ENCODE measurements around the gene TMTC1.

DNA sequence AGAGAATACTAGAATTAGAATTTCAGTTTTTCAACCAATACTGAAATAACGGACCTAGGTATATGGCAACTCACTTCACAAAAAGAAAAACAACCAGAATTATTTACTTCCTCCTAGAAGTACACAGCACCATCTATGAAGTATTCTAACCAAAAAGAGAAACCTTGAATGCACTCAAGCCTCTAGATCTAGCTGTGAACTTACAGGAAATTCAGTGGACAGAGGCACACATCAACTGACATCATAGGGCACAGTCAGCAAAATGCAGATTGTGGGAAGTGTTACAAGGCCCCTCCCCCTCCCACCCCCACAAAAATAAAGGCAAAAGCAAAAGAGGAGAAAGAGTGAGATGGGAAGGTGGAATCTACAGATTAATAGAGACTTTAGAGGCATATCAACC, 102.4 kb downstream of the TMTC1 start:
- TF ChIP-seq, protein P1, sequence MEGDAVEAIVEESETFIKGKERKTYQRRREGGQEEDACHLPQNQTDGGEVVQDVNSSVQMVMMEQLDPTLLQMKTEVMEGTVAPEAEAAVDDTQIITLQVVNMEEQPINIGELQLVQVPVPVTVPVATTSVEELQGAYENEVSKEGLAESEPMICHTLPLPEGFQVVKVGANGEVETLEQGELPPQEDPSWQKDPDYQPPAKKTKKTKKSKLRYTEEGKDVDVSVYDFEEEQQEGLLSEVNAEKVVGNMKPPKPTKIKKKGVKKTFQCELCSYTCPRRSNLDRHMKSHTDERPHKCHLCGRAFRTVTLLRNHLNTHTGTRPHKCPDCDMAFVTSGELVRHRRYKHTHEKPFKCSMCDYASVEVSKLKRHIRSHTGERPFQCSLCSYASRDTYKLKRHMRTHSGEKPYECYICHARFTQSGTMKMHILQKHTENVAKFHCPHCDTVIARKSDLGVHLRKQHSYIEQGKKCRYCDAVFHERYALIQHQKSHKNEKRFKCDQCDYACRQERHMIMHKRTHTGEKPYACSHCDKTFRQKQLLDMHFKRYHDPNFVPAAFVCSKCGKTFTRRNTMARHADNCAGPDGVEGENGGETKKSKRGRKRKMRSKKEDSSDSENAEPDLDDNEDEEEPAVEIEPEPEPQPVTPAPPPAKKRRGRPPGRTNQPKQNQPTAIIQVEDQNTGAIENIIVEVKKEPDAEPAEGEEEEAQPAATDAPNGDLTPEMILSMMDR (conservative IDR thresholded peaks at IDR 0.05; ENCODE audit: low read depth, low read length): no peak
- TF ChIP-seq EZH2 (IDR thresholded peaks at IDR 0.05; ENCODE audit: borderline replicate concordance, low read depth, low read length, poor library complexity, severe bottlenecking): no peak
